Stimulated activated CD4-positive, alpha-beta T cell treated with anti-CD3 and anti-CD28 coated beads, Interleukin-15, amount 100 ng/mL, for 48 hours (primary cell): Measurements from ENCODE around the gene PPP1R10.
"Not testable (repeated sequence)": the region's sequence is repeated elsewhere in the genome, so short reads cannot be mapped to it uniquely, and the experiment has no call there.

Experiments used
- DNase-seq, 2 donors: peaks; one replicate each; pipeline ENCODE4 v3.0.0-alpha.2; 2020; ENCODE audit warnings: low read depth in 2 of 2

The PPP1R10 gene

GRCh38 chr6:30616811-30617564 is at the start of gene PPP1R10:
Gene PPP1R10 (minus strand): TSS chr6:30617243. CDS start chr6:30609944, 7,299 bp downstream.
- peak; percentile 98 to 99 for DNase-seq

- peak in 1 of 2 donors; percentile 29 for DNase-seq
Observed at GRCh38 chr6:30666300-30666699, 49.3 kb upstream of the PPP1R10 start.

- DNase-seq: no peak
Observed at GRCh38 chr6:30664994-30665767, 48.1 kb upstream of the PPP1R10 start.

GRCh38 chr6:30657922-30658321 is 40.9 kb upstream of the PPP1R10 start:
- not testable (repeated sequence) for DNase-seq

GRCh38 chr6:30657454-30657853 is 40.4 kb upstream of the PPP1R10 start:
- DNase-seq: no peak

- no peak for DNase-seq
Observed at GRCh38 chr6:30656513-30656912, 39.5 kb upstream of the PPP1R10 start.

GRCh38 chr6:30655743-30656094 is 38.7 kb upstream of the PPP1R10 start:
- no peak for DNase-seq

- no peak for DNase-seq
Observed at GRCh38 chr6:30654798-30655742, 38.0 kb upstream of the PPP1R10 start.

- no peak for DNase-seq
Observed at GRCh38 chr6:30651143-30651542, 34.1 kb upstream of the PPP1R10 start.

- peak; percentile 60 to 63 for DNase-seq
Observed at GRCh38 chr6:30647242-30648116, 30.4 kb upstream of the PPP1R10 start.

- peak; percentile 88 to 90 for DNase-seq
Observed at GRCh38 chr6:30646450-30647241, 29.6 kb upstream of the PPP1R10 start, which contains the start of gene C6orf136. Gene C6orf136 (plus strand): TSS chr6:30647133. CDS start chr6:30647232, 99 bp downstream.

- DNase-seq: no peak
Observed at GRCh38 chr6:30645989-30646388, 28.9 kb upstream of the PPP1R10 start.

- DNase-seq: no peak
Observed at GRCh38 chr6:30644769-30645168, 27.7 kb upstream of the PPP1R10 start.

GRCh38 chr6:30643656-30644055 is 26.6 kb upstream of the PPP1R10 start:
- DNase-seq: no peak

GRCh38 chr6:30641048-30641447 is 24.0 kb upstream of the PPP1R10 start:
- no peak for DNase-seq

- no peak for DNase-seq
Observed at GRCh38 chr6:30640481-30640880, 23.4 kb upstream of the PPP1R10 start.

- DNase-seq: no peak
Observed at GRCh38 chr6:30635834-30636233, 18.8 kb upstream of the PPP1R10 start.

GRCh38 chr6:30626484-30627366 is 9.7 kb upstream of the PPP1R10 start, which contains the start of gene ATAT1:
Gene ATAT1 (plus strand): TSS chr6:30626874.
- peak; percentile 73 to 81 for DNase-seq

GRCh38 chr6:30625511-30625910 is 8.5 kb upstream of the PPP1R10 start:
- DNase-seq: no peak
